Endothelial cell (in vitro differentiated cells): ENCODE data around the gene DSCAML1. TPM values are rescaled to one million over a fixed set of nuclear protein-coding genes. Genes with fewer than 3 reads are reported as not detected.

Source experiments
- DNase-seq: peaks from one replicate; pipeline ENCODE4 v3.0.0; 2021; ENCODE audit warnings: low spot score
- H3K27ac Mint-ChIP-seq: one replicate; pipeline ENCODE4 v1.8.0; 2021; ENCODE audit warnings: mixed read lengths, inconsistent platforms; ENCODE audit not compliant: unreplicated experiment
- H3K27me3 Mint-ChIP-seq: one replicate; pipeline ENCODE4 v1.8.0; 2021; ENCODE audit warnings: mild to moderate bottlenecking, moderate library complexity, mixed read lengths, inconsistent platforms; ENCODE audit not compliant: unreplicated experiment
- H3K36me3 Mint-ChIP-seq: one replicate; pipeline ENCODE4 v1.8.0; 2021; ENCODE audit warnings: mild to moderate bottlenecking, low read depth, mixed read lengths, inconsistent platforms; ENCODE audit not compliant: unreplicated experiment
- H3K4me1 Mint-ChIP-seq: one replicate; pipeline ENCODE4 v1.8.0; 2021; ENCODE audit warnings: mild to moderate bottlenecking, mixed read lengths, inconsistent platforms; ENCODE audit not compliant: unreplicated experiment
- H3K4me3 Mint-ChIP-seq: one replicate; pipeline ENCODE4 v1.8.0; 2021; ENCODE audit warnings: mild to moderate bottlenecking, mixed read lengths, inconsistent platforms; ENCODE audit not compliant: unreplicated experiment
- H3K9me3 Mint-ChIP-seq: one replicate; pipeline ENCODE4 v1.8.0; 2021; ENCODE audit warnings: mixed read lengths, inconsistent platforms; ENCODE audit not compliant: unreplicated experiment
- total RNA-seq: library from RNA; stranded (reverse); fragmentation: NEBNext Ultra II Directional; extraction: Animal tissue kit (Norgen Biotek cat#: 25700); gene quantifications from one replicate; pipeline ENCODE4 v1.2.1, GENCODE V29; 2021; ENCODE audit not compliant: unreplicated experiment
- TF ChIP-seq, protein P1 (sequence below): fragments of 200-600 bp; sonication (generic); IDR thresholded peaks from one replicate; pipeline ENCODE4 v1.5.0; 2021; ENCODE audit warnings: antibody characterized with exemption; ENCODE audit not compliant: unreplicated experiment

The DSCAML1 gene
- total RNA-seq, 1 donor from 2014 or later: 3.8 TPM

DNA sequence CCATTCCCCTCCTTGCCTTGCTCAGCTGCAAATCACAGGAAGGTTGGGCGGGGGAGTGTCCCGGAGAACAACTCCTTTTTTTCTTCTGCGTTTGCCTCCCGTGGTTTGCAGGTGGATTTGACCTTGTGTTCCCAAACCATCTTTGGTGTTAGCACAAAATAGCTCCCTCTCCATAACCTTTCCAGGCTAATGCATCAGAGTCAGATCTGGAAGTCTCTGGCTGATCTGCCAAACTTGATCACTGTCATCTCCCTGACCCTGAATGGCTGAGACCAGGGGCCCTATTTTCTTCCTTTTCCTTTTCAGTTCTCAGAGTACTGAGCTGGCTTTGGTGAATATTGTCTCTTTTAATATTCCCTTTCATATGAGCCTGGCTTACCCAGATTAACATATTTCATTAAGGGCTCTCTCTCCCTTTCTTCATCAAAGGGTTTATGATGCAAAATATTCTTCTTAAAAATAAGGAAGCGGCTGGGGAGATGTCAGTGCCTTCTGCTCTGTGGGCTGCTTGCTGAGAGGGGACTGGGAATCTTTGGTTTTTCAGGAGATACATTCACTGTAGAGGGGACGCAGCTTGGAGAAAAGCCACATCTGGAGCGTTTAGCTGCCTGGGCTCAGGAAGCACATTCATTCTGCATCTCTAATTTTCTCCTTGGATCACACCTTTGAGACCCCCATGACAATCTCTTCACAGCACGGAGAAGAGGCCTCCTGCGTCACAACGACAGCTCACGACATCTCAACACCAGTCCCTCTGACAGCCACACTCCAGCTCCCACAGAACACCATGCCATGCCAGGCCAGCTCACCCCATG, 321.1 kb downstream of the DSCAML1 start:
- DNase-seq: no peak
- H3K36me3 Mint-ChIP-seq: no peaks in the 10 kb centered on the region
- no peaks in the 10 kb centered on the region for H3K9me3 Mint-ChIP-seq
- TF ChIP-seq, protein P1, sequence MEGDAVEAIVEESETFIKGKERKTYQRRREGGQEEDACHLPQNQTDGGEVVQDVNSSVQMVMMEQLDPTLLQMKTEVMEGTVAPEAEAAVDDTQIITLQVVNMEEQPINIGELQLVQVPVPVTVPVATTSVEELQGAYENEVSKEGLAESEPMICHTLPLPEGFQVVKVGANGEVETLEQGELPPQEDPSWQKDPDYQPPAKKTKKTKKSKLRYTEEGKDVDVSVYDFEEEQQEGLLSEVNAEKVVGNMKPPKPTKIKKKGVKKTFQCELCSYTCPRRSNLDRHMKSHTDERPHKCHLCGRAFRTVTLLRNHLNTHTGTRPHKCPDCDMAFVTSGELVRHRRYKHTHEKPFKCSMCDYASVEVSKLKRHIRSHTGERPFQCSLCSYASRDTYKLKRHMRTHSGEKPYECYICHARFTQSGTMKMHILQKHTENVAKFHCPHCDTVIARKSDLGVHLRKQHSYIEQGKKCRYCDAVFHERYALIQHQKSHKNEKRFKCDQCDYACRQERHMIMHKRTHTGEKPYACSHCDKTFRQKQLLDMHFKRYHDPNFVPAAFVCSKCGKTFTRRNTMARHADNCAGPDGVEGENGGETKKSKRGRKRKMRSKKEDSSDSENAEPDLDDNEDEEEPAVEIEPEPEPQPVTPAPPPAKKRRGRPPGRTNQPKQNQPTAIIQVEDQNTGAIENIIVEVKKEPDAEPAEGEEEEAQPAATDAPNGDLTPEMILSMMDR: no peak
- H3K27me3 Mint-ChIP-seq: no peaks in the 10 kb centered on the region
- no peaks in the 10 kb centered on the region for H3K4me1 Mint-ChIP-seq
- no peak overlapping the region for H3K4me3 Mint-ChIP-seq
- no peak overlapping the region for H3K27ac Mint-ChIP-seq

DNA sequence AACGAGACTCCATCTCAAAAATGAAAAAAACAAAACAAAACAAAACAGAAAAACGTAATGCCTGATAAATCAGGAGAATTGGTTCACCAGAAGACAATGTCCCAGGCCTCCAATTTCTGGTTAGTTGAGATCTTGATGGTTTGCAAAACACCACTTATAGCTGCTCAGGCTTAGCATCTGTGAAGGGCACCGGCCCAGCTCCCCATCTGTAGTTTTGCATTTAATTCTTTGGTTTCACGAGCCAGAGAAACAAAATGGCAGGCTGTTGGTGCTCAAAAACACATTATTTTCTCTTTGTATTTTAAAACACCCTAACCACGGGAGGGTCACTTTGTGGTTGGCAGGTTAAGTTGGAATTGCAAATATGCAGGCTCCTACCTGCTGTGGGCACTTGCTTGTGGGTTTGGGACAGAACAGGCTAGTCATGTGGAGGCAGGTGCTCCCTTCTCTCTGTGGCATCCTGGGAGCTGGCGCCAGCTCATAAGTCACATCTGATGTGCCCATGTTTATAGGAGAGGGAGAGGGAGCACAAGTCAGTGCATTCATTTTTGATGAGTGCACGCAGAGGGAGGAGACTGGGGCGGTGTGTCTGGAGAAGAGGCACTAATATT, 323.4 kb downstream of the DSCAML1 start:
- TF ChIP-seq, protein P1: no peak
- Mint-ChIP-seq H3K4me1 (no peaks in the 10 kb centered on the region), H3K27ac (no peak overlapping the region), H3K9me3 (no peaks in the 10 kb centered on the region), H3K36me3 (no peaks in the 10 kb centered on the region), H3K27me3 (no peaks in the 10 kb centered on the region), H3K4me3 (no peak overlapping the region)
- no peak for DNase-seq

DNA sequence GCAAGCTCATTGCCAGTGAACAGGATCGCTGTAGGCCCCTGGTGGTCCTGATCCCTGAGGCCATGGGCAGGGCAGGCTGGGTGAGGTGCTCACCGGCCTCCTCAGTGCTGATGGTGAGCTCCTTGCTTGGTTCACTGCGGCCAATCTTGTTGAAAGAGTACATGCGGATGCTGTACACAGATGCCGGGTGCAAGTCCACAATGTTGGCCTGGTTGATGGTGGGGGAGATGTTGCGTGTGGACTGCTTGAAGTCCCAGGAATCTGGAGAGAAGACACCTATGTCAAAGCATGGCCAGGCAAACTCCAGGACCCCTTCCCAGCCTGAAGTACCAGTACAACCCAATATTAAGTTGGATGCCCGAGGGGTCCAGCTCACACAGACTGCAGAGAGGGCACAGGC, 325.2 kb downstream of the DSCAML1 start:
- H3K27ac Mint-ChIP-seq: no peak overlapping the region
- no peak overlapping the region for H3K4me3 Mint-ChIP-seq
- no peaks in the 10 kb centered on the region for H3K9me3 Mint-ChIP-seq
- H3K27me3 Mint-ChIP-seq: no peaks in the 10 kb centered on the region
- no peak for DNase-seq
- H3K4me1 Mint-ChIP-seq: no peaks in the 10 kb centered on the region
- H3K36me3 Mint-ChIP-seq: no peaks in the 10 kb centered on the region
- TF ChIP-seq, protein P1: no peak

DNA sequence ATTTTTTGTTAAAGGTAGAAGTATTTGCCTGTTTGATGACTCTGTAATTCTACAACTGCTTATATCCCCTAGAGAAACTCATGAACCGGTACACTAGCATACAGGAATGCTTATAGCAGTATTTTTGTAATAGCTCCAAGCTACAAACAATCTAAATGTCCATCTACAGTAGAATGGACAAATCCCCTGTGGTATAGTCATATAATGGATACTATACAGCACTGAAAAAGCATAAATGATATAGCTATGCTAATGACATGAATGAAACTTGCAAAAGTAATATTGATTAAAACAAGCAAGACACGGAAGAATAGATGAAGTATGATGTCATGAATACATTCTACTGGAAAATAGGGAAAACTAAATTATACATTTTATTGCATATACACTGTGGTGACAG, 326.4 kb downstream of the DSCAML1 start:
- TF ChIP-seq, protein P1: no peak
- Mint-ChIP-seq H3K27ac (no peak overlapping the region), H3K27me3 (no peaks in the 10 kb centered on the region)

DNA sequence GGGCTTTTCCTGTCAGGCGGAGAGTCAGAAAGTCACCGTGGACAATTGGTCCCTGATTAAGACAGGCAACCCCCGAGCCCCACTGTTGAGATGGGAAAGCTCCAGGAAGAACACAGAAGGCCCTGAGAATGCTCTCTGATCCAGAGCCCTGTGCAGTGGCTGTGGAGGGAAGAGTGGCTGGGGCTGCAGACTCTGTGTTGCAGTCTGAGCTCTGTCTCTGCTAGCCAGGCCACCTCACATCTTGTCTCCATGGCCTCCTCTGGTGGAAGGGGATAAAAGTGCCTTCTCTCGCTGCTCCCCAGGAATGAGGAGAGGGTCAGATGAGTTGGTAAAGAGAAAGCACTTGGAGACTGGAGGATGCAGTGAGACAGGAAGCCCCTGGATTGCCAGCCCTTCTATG, 328.1 kb downstream of the DSCAML1 start:
- H3K27ac Mint-ChIP-seq: no peak overlapping the region
- TF ChIP-seq, protein P1: no peak
- H3K4me3 Mint-ChIP-seq: no peak overlapping the region
- H3K27me3 Mint-ChIP-seq: no peaks in the 10 kb centered on the region
- H3K36me3 Mint-ChIP-seq: no peaks in the 10 kb centered on the region
- no peak for DNase-seq
- no peaks in the 10 kb centered on the region for H3K4me1 Mint-ChIP-seq
- no peaks in the 10 kb centered on the region for H3K9me3 Mint-ChIP-seq

More for the DNA sequence above, 326.4 kb downstream of the DSCAML1 start:
- Mint-ChIP-seq H3K4me1 (no peaks in the 10 kb centered on the region), H3K4me3 (no peak overlapping the region), H3K36me3 (no peaks in the 10 kb centered on the region), H3K9me3 (no peaks in the 10 kb centered on the region)
- no peak for DNase-seq
